ENCODE results near the gene OGFR.

The OGFR gene

DNA sequence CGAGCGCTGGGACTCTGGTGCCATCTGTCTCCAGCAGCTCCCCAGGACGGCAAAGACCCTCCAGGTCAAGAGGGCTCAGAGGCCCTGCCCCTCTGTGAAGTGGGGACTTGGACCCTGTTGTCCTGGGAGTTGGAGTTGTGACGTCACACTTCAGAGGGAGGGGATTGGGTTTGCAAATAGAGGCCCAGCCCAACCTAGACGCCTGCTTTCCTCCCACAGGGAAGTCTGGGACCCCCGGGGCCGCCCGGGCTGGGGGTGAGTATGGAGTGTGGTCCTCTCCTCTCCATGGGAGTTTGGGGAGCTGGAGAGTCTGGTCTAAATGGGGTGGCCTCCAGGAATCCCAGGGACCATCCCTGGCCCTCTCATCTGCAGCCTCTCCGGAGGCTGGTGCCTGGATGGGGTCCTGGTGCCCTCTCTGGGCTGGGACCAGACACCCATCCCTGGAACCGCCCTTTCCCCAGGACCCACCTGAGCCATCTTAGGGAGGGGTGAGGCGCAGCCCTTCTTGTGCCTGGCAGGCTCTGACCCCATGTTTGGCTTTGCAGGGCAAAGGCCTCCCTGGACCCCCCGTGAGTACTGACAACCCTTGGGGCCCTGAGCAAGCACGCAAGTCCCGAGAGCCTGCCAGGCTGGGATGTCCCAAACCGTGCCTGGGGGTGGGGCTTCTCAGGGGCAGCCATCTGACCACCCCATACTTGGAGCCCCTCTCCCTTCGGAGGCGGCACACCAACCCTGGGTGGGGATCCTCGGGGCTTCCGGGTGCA is 16.5 kb downstream of the OGFR start:
- Histone ChIP-seq H3K4me3 (ENCODE audit: low read length in 2 of 2) (no peak overlapping the region), H2BK15ac (ENCODE audit: low read length) (peak overlapping the region; percentile 33)

DNA sequence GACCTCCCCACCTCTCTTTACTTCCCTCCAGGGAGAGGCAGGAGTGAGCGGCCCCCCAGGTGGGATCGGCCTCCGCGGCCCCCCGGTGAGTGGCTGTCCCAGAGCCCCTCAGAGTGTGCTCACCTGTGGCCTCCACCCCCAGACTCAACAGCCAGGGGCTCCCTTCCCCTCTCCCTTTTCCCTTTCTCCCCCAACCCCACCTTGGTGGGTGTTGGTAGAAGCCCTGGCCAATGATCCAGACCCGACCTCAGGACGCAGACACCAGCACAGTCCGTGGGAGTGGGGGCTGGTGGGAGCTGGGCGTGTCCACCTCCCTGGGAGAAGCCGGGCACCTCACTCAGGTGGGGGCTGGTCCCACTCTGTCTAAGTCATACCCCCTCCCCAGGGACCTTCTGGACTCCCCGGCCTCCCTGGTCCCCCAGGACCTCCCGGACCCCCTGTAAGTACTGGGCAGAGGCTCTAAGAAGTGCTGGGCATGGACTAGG is 17.1 kb downstream of the OGFR start:
- H3K4me1 ChIP-seq (ENCODE audit: control insufficient read depth in 2 of 2, insufficient read depth in 1 of 2, low read depth in 1 of 2, low read length in 2 of 2), result peaks cover 30 to 34% of the 10 kb centered on the region in 2 donors
- no peak overlapping the region for H2AFZ ChIP-seq (ENCODE audit: low read length)
- DNase-seq (ENCODE audit: low spot score), result no peak
- no peak overlapping the region for H3K18ac ChIP-seq (ENCODE audit: low read length)
- no peak overlapping the region for H3K27ac ChIP-seq (replicated peaks; ENCODE audit: low read length)
- H2BK5ac ChIP-seq (ENCODE audit: low read length), result peak overlapping the region; percentile 39
- no peak overlapping the region for H3K4me3 ChIP-seq (ENCODE audit: low read length in 2 of 2)
- no CpG with 5 or more reads among the region's 12 CpGs for WGBS, 2 donors (ENCODE audit: extremely low coverage in 2 of 2, insufficient read length in 2 of 2, insufficient replicate concordance in 1 of 2)
- H3K79me1 ChIP-seq (ENCODE audit: low read depth, low read length), result peaks cover 2% of the 10 kb centered on the region
- H4K91ac ChIP-seq (ENCODE audit: low read depth, low read length, poor library complexity), result no peak overlapping the region
- no peak overlapping the region for H2BK120ac ChIP-seq (ENCODE audit: low read depth, low read length)
- peaks cover 0 to 41% (median 7%) of the 10 kb centered on the region in 3 experiments for H3K27me3 ChIP-seq (ENCODE audit: control insufficient read depth in 3 of 3, insufficient read depth in 3 of 3, low read depth in 1 of 3, low read length in 3 of 3)
- no peaks in the 10 kb centered on the region for H3K36me3 ChIP-seq (replicated peaks in 1 of 2; ENCODE audit: control insufficient read depth in 2 of 2, insufficient read depth in 2 of 2, low read length in 2 of 2)
- peak overlapping the region; percentile 22 for H2BK12ac ChIP-seq (ENCODE audit: low read length)
- no peak overlapping the region for H3K23ac ChIP-seq (ENCODE audit: low read depth, low read length, poor library complexity)
- H2BK15ac ChIP-seq (ENCODE audit: low read length), result no peak overlapping the region
- H2AK5ac ChIP-seq (ENCODE audit: low read depth, low read length), result peak overlapping the region; percentile 61
- no peak overlapping the region for H3K14ac ChIP-seq (ENCODE audit: low read length)
- H3K4me2 ChIP-seq (ENCODE audit: insufficient read depth, low read length, poor library complexity, severe bottlenecking), result no peak overlapping the region
- H3K9me3 ChIP-seq (replicated peaks in 1 of 2; ENCODE audit: control insufficient read depth in 2 of 2, insufficient read depth in 1 of 2, low read depth in 1 of 2, low read length in 2 of 2), result no peaks in the 10 kb centered on the region
- peak overlapping the region; percentile 37 for H3K4ac ChIP-seq (ENCODE audit: low read length)
- H3K9ac ChIP-seq (ENCODE audit: low read depth, low read length, poor library complexity), result no peak overlapping the region
- H4K8ac ChIP-seq (ENCODE audit: low read depth, low read length), result no peak overlapping the region

More for the DNA sequence above, 16.5 kb downstream of the OGFR start:
- Histone ChIP-seq H3K9ac (ENCODE audit: low read depth, low read length, poor library complexity) (no peak overlapping the region), H4K91ac (ENCODE audit: low read depth, low read length, poor library complexity) (no peak overlapping the region), H3K4me2 (ENCODE audit: insufficient read depth, low read length, poor library complexity, severe bottlenecking) (no peak overlapping the region), H3K27me3 (ENCODE audit: control insufficient read depth in 3 of 3, insufficient read depth in 3 of 3, low read depth in 1 of 3, low read length in 3 of 3) (peaks cover 0 to 46% (median 10%) of the 10 kb centered on the region in 3 experiments), H4K8ac (ENCODE audit: low read depth, low read length) (peak overlapping the region; percentile 4), H3K4me1 (ENCODE audit: control insufficient read depth in 2 of 2, insufficient read depth in 1 of 2, low read depth in 1 of 2, low read length in 2 of 2) (peaks cover 32 to 38% of the 10 kb centered on the region in 2 donors), H3K18ac (ENCODE audit: low read length) (no peak overlapping the region), H3K36me3 (replicated peaks in 1 of 2; ENCODE audit: control insufficient read depth in 2 of 2, insufficient read depth in 2 of 2, low read length in 2 of 2) (no peaks in the 10 kb centered on the region), H2BK120ac (ENCODE audit: low read depth, low read length) (no peak overlapping the region), H2AFZ (ENCODE audit: low read length) (no peak overlapping the region), H3K27ac (replicated peaks; ENCODE audit: low read length) (no peak overlapping the region), H3K23ac (ENCODE audit: low read depth, low read length, poor library complexity) (no peak overlapping the region), H3K4ac (ENCODE audit: low read length) (peak overlapping the region; percentile 23), H2BK5ac (ENCODE audit: low read length) (peak overlapping the region; percentile 60), H2AK5ac (ENCODE audit: low read depth, low read length) (peak overlapping the region; percentile 61), H3K79me1 (ENCODE audit: low read depth, low read length) (peaks cover 2% of the 10 kb centered on the region), H3K14ac (ENCODE audit: low read length) (no peak overlapping the region), H3K9me3 (replicated peaks in 1 of 2; ENCODE audit: control insufficient read depth in 2 of 2, insufficient read depth in 1 of 2, low read depth in 1 of 2, low read length in 2 of 2) (no peaks in the 10 kb centered on the region), H2BK12ac (ENCODE audit: low read length) (peak overlapping the region; percentile 90)
- no peak for DNase-seq (ENCODE audit: low spot score)
- WGBS, 2 donors (ENCODE audit: extremely low coverage in 2 of 2, insufficient read length in 2 of 2, insufficient replicate concordance in 1 of 2), result no CpG with 5 or more reads among the region's 19 CpGs

DNA sequence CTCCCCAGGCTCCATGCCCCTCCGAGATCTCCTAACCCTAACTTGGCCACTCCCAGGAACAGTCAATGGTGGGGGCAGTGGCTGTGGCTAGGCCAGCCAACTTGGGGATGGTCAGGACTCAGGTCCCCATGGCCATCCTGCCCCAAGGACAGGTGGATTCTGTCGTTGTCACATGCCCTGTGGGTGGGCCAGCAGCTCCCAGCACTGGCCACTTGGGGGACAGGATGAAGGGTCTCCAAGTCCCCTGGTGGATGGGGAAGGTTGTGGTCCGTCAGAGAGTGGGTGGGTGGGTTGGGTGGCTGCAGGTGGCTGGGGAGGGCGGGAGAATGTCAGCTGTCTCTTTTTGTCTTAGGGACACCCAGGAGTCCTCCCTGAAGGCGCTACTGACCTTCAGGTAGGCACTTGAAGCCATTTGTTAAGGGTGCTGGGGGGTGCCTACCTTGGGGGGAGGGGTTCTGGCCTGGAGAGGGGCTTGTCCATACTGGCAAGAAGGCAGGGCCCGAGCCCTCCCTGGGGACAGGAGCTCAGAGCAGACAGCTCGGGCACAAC is 17.7 kb downstream of the OGFR start:
- Histone ChIP-seq H2BK120ac (ENCODE audit: low read depth, low read length) (no peak overlapping the region), H3K4me3 (ENCODE audit: low read length in 2 of 2) (no peak overlapping the region), H3K36me3 (replicated peaks in 1 of 2; ENCODE audit: control insufficient read depth in 2 of 2, insufficient read depth in 2 of 2, low read length in 2 of 2) (no peaks in the 10 kb centered on the region), H3K4me1 (ENCODE audit: control insufficient read depth in 2 of 2, insufficient read depth in 1 of 2, low read depth in 1 of 2, low read length in 2 of 2) (peaks cover 30 to 34% of the 10 kb centered on the region in 2 donors), H3K18ac (ENCODE audit: low read length) (peak overlapping the region; percentile 64), H4K91ac (ENCODE audit: low read depth, low read length, poor library complexity) (no peak overlapping the region), H3K4ac (ENCODE audit: low read length) (no peak overlapping the region), H3K79me1 (ENCODE audit: low read depth, low read length) (peaks cover 2% of the 10 kb centered on the region), H2AFZ (ENCODE audit: low read length) (no peak overlapping the region), H3K27ac (replicated peaks; ENCODE audit: low read length) (no peak overlapping the region), H3K14ac (ENCODE audit: low read length) (no peak overlapping the region), H3K27me3 (ENCODE audit: control insufficient read depth in 3 of 3, insufficient read depth in 3 of 3, low read depth in 1 of 3, low read length in 3 of 3) (peaks cover 0 to 37% (median 4%) of the 10 kb centered on the region in 3 experiments), H3K9ac (ENCODE audit: low read depth, low read length, poor library complexity) (peak overlapping the region; percentile 21), H2BK15ac (ENCODE audit: low read length) (peak overlapping the region; percentile 67), H2BK5ac (ENCODE audit: low read length) (peak overlapping the region; percentile 39), H4K8ac (ENCODE audit: low read depth, low read length) (no peak overlapping the region), H2AK5ac (ENCODE audit: low read depth, low read length) (peak overlapping the region; percentile 63), H3K9me3 (replicated peaks in 1 of 2; ENCODE audit: control insufficient read depth in 2 of 2, insufficient read depth in 1 of 2, low read depth in 1 of 2, low read length in 2 of 2) (no peaks in the 10 kb centered on the region), H3K4me2 (ENCODE audit: insufficient read depth, low read length, poor library complexity, severe bottlenecking) (no peak overlapping the region), H3K23ac (ENCODE audit: low read depth, low read length, poor library complexity) (peak overlapping the region; percentile 55), H2BK12ac (ENCODE audit: low read length) (no peak overlapping the region)
- no peak for DNase-seq (ENCODE audit: low spot score)
- no CpG with 5 or more reads among the region's 7 CpGs for WGBS, 2 donors (ENCODE audit: extremely low coverage in 2 of 2, insufficient read length in 2 of 2, insufficient replicate concordance in 1 of 2)

Data from neuronal stem cell (in vitro differentiated cells).